GM12875 (cell line): ENCODE data around the gene CALML3.

Experiments
- H3K4me3 ChIP-seq: one replicate; pipeline ENCODE4 v1.5.1; 2011; ENCODE audit warnings: low read depth, low read length, control low read depth
- TF ChIP-seq, protein P1 (sequence below): IDR thresholded peaks from 2 replicates; pipeline ENCODE4 v1.5.1; 2011; ENCODE audit warnings: low read depth, mild to moderate bottlenecking, control low read depth, inconsistent platforms, low read length, moderate library complexity, borderline replicate concordance; ENCODE audit not compliant: insufficient read depth

CALML3 gene

DNA sequence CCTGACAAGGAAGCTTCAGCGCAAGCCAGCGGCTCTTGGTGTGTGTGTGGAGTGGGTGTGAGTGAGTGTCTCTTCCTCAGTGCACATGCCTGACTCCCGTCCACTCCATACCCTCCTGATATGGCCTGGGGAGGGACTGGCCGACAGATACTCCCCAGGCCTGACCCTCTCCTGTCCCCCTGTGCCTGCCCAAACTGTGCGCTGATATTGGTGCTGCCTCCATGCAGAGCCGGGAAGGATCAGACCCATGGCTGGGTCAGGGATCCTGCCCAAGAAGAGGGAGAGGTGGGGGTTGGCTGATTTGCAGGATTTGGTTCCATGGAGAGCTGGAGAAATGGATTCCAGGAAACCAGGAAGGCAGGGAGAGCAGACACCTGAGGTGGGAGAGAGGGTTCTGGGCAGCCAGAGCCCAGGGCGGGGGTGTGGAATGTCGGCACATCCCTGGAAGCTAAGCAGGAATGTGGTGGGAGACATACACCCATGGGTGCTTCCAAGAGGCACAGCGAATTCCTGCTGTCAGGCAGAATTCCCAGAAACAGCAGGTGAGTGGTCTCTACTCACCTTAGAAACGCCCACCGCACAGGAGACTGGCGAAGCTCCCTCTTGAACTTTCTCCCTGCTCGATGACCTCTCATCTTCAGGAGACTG, 31.7 kb upstream of the CALML3 start:
- H3K4me3 ChIP-seq, result no peak overlapping the region
- TF ChIP-seq, protein P1, sequence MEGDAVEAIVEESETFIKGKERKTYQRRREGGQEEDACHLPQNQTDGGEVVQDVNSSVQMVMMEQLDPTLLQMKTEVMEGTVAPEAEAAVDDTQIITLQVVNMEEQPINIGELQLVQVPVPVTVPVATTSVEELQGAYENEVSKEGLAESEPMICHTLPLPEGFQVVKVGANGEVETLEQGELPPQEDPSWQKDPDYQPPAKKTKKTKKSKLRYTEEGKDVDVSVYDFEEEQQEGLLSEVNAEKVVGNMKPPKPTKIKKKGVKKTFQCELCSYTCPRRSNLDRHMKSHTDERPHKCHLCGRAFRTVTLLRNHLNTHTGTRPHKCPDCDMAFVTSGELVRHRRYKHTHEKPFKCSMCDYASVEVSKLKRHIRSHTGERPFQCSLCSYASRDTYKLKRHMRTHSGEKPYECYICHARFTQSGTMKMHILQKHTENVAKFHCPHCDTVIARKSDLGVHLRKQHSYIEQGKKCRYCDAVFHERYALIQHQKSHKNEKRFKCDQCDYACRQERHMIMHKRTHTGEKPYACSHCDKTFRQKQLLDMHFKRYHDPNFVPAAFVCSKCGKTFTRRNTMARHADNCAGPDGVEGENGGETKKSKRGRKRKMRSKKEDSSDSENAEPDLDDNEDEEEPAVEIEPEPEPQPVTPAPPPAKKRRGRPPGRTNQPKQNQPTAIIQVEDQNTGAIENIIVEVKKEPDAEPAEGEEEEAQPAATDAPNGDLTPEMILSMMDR, result no peak

DNA sequence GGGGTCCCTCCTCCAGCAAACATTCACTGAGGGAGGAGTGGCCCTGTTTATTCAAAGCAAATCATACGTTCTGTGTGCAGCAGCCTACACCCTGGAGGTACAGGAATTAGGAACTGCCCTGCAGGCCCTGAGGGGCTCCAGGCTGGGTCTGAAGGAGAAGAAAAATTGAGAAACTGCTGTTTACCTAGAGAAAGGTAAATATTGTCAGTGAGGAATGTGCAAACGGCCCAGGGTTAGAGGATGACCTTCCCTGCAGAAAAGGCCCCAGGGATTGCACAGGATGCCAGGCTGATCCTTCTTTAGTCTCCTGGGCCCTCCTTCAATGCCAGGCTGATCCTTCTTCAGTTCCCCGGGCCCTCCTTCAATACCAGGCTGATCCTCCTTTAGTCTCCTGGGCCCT, 31.1 kb upstream of the CALML3 start:
- no peak overlapping the region for H3K4me3 ChIP-seq
- TF ChIP-seq, protein P1, result no peak

DNA sequence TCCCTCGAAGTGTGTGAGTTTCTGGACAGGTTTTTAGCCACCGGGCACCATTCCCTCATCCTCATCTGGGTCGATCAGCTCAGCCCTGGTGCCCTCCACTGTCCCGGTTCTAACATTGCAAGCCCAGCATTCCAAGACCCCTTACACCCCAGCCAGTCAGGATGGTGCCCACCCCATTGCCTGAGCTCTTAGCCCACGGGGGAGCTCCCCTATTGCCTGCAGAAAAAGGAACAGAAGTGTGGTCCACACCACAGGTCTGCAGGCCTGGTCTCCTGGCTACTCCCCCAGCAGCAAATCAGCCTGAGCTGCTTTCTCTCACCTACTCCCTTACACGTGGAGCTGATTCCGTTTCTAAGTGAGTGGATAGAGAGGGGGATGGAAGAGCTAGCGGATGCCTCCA, 30.1 kb upstream of the CALML3 start:
- TF ChIP-seq, protein P1, result no peak

DNA sequence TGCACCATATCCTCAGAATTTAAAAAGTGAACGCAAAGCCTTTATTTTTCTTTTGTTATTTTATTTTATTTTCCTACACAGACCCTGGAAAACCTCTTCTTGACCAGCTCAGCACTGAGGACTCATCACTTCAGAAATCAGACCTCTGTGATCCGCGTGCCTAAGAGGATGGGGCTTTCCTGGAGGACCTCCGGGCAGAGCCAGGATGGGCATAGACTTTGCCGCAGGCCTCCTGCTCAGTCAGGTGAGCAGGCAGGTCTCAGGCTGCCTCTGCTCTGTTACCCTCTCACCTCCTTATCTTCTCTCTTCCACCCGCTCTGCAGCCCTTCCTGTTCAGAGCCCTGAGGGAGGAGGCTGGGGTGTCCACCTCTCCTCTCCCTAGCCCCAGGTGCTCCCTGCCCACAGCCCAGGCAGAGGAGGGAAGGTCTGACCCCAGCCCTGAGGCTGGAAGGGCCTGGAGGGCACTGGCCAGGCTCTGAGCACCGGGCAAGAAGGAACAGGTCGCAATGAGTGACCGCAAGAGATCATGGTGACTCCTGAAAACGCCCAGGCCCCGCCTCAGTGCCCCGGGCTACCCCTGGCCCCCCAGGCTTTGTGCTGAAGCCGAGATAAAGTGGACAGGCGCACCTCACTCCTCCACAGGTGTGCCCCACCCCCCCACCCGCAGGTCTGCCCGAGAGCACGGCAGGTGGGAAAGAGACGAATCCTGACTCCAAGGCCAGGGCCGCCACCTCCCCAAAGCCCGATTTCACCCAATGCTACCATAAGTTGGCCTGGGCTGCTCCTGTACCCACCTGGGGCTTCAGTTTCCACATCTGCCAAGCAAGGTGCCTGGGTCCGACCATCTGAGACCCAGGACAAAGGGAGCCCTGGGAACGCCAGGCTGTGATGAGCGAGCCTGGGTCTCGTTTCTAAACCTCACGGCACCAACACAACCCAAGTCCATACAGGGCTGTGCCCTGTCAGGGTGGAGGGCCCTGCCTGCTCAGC, 28.2 kb upstream of the CALML3 start:
- H3K4me3 ChIP-seq, result no peak overlapping the region
- TF ChIP-seq, protein P1, result no peak

More for the DNA sequence above, 30.1 kb upstream of the CALML3 start:
- H3K4me3 ChIP-seq, result no peak overlapping the region

DNA sequence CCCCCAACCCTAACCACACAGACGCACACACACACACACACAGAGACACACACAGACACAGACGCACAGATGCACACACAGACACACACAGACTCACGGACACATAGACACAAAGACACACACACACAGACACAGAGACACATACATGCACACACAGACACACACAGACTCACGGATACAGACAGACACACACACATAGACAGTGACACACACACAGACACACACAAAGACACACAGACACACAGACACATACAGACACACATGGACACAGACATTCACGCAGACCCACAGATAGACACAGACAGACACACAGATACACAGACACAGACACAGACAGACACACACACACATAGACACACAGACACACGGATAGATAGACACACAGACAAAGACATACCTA, 27.5 kb upstream of the CALML3 start:
- no peak overlapping the region for H3K4me3 ChIP-seq
- TF ChIP-seq, protein P1, result no peak

DNA sequence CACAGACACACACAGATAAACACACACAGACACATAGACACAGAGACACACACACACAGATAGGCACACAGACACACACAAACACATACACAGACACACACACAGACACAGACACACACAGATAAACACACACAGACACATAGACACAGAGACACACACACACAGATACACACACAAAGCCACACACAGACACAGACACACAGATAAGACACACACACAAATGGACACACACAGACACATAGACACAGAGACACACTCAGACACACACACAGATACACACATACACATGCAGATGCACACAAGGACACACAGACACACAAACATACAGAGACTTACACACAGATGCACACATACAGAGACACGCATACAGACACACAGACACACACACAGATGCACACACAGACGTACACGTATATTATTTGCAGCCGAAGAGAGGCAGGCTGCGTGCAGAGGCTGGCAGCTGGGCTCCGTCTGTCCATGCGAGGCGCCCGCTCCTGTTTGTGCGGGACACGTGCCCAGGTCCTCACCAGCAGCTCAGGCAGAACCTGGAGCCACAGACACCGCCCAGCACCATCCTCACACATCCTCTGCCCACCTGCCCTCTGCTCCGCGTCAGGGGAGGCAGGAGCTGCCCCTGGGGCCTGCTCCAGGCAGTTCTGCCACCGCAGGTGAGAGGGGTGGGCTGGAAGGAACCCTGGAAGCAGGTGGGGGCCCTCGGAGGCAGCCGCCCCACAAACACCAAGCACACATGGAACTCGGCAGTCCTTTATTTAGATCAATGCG, 26.6 kb upstream of the CALML3 start:
- TF ChIP-seq, protein P1, result no peak
- H3K4me3 ChIP-seq, result no peak overlapping the region
